Measurements from ENCODE around the gene GRB7.

Gene GRB7

GRCh38 chr17:39787743-39788484 is 50.2 kb downstream of the GRB7 start:
- H3K36me3 ChIP-seq = no peaks in the 10 kb centered on the region
- H3K4me1 ChIP-seq (ENCODE audit: control insufficient read depth in 1 of 2, insufficient read depth in 1 of 2, low read depth in 1 of 2, low read length in 1 of 2) = peaks cover 4% of the 10 kb centered on the region in 2 experiments
- H3K4me3 ChIP-seq (ENCODE audit: low read depth in 1 of 2, low read length in 1 of 2) = no peak overlapping the region
- no peak overlapping the region for H3K27ac ChIP-seq
- no peak for TF ChIP-seq CTCF (IDR thresholded peaks at IDR 0.05)
- no peaks in the 10 kb centered on the region for H3K9me3 ChIP-seq
- H3K27me3 ChIP-seq = peaks cover 70% of the 10 kb centered on the region

DNA sequence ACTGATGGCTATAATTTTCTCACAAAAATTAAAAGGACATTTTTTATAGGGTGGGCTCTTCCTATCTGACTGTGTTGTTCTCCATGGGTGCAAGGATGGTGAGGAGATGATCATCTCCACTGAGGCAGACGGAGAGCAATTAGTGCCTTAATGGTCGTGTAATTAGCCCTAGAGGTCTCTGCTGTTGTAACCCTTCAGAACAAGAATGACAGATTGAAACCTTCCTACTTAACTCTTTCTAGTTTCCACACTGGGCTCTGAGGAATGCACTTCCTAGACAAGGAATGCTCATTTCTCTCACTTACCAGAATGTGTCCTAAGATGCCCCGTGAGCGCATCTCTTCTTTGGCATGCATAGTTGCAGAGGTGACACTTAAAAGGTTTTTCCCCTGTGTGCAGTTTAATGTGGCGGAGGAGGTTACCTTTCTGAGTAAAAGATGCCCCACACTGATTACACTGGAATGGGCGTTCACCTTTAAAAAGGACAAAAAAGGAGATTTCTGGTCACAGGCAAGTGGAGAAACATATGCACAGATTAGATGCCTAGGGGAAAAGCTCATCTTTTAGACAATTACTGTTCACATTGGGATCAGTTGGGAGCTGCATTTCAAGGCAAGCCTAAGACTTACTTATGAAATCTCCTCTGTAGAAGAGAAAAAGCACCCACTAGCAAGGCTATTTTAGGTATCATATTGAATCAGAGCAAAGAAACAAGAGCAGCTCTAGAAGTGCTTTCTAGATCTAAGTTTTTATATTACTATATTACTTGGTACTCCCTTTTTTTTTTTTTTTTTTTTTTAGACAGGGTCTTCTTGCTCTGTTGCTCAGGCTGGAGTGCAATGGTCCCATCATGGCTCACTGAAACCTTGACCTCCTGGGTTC is 53.6 kb downstream of the GRB7 start:
- H3K4me1 ChIP-seq (ENCODE audit: control insufficient read depth in 1 of 2, insufficient read depth in 1 of 2, low read depth in 1 of 2, low read length in 1 of 2) = no peaks in the 10 kb centered on the region
- no peaks in the 10 kb centered on the region for H3K36me3 ChIP-seq
- peaks cover 83% of the 10 kb centered on the region for H3K27me3 ChIP-seq
- TF ChIP-seq CTCF (IDR thresholded peaks at IDR 0.05) = no peak
- H3K4me3 ChIP-seq (ENCODE audit: low read depth in 1 of 2, low read length in 1 of 2) = no peak overlapping the region
- H3K27ac ChIP-seq = no peak overlapping the region
- H3K9me3 ChIP-seq = no peaks in the 10 kb centered on the region

DNA sequence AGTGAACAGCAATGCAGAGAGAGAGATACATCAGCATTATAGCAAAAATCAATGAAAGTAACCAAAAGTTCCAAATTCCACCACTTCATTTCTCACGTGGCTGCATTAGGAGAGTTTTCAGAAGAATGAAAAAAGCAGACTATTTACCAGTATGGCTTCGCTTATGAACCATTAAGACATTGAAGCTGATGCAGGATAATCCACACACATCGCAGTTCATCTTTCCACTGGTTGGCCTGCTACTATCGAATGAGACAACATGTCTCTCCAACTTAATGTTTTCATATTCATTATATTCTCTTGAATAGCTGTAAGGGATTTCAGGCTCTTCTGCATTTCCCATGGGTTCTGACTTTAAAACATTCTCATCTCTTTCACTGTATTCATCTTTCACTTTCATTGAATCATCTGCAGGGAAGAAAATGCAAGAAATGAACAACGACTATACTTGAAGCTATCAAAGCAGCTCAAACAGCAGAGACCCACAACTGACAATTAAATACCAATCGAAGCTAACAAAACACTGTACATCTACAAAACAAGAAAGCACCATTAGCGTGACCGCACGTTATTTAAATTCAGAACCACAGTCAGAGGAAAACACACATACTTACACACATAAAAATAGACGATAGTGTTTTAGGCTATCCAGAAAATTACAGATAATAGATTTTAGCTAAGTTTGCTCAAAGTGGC is 54.9 kb downstream of the GRB7 start:
- Histone ChIP-seq H3K4me1 (ENCODE audit: control insufficient read depth in 1 of 2, insufficient read depth in 1 of 2, low read depth in 1 of 2, low read length in 1 of 2) (no peaks in the 10 kb centered on the region), H3K4me3 (ENCODE audit: low read depth in 1 of 2, low read length in 1 of 2) (no peak overlapping the region), H3K36me3 (no peaks in the 10 kb centered on the region), H3K9me3 (no peaks in the 10 kb centered on the region), H3K27me3 (peaks cover 72% of the 10 kb centered on the region), H3K27ac (no peak overlapping the region)
- no peak for TF ChIP-seq CTCF (IDR thresholded peaks at IDR 0.05)

- Histone ChIP-seq H3K27me3 (peaks cover 73% of the 10 kb centered on the region), H3K4me3 (ENCODE audit: low read depth in 1 of 2, low read length in 1 of 2) (no peak overlapping the region), H3K27ac (no peak overlapping the region), H3K36me3 (no peaks in the 10 kb centered on the region), H3K9me3 (no peaks in the 10 kb centered on the region), H3K4me1 (ENCODE audit: control insufficient read depth in 1 of 2, insufficient read depth in 1 of 2, low read depth in 1 of 2, low read length in 1 of 2) (no peaks in the 10 kb centered on the region)
- TF ChIP-seq CTCF (IDR thresholded peaks at IDR 0.05) = no peak
These were observed 55.6 kb downstream of the GRB7 start for GRCh38 chr17:39793301-39793872.

GRCh38 chr17:39794249-39794970 is 56.7 kb downstream of the GRB7 start:
- no peak overlapping the region for H3K4me3 ChIP-seq (ENCODE audit: low read depth in 1 of 2, low read length in 1 of 2)
- H3K27me3 ChIP-seq = peaks cover 80% of the 10 kb centered on the region
- H3K27ac ChIP-seq = no peak overlapping the region
- no peaks in the 10 kb centered on the region for H3K36me3 ChIP-seq
- no peaks in the 10 kb centered on the region for H3K4me1 ChIP-seq (ENCODE audit: control insufficient read depth in 1 of 2, insufficient read depth in 1 of 2, low read depth in 1 of 2, low read length in 1 of 2)
- no peaks in the 10 kb centered on the region for H3K9me3 ChIP-seq
- no peak for TF ChIP-seq CTCF (IDR thresholded peaks at IDR 0.05)

Data from neutrophil (primary cell).